HG03432 (cell line): ENCODE results near the gene HLA-DOA.

Experiments
- ATAC-seq: cut with Tn5 transposase; IDR thresholded peaks from one replicate; pipeline ENCODE4 v1.9.1; 2021; ENCODE audit warnings: mild to moderate bottlenecking, moderate library complexity; ENCODE audit not compliant: unreplicated experiment

HLA-DOA gene

DNA sequence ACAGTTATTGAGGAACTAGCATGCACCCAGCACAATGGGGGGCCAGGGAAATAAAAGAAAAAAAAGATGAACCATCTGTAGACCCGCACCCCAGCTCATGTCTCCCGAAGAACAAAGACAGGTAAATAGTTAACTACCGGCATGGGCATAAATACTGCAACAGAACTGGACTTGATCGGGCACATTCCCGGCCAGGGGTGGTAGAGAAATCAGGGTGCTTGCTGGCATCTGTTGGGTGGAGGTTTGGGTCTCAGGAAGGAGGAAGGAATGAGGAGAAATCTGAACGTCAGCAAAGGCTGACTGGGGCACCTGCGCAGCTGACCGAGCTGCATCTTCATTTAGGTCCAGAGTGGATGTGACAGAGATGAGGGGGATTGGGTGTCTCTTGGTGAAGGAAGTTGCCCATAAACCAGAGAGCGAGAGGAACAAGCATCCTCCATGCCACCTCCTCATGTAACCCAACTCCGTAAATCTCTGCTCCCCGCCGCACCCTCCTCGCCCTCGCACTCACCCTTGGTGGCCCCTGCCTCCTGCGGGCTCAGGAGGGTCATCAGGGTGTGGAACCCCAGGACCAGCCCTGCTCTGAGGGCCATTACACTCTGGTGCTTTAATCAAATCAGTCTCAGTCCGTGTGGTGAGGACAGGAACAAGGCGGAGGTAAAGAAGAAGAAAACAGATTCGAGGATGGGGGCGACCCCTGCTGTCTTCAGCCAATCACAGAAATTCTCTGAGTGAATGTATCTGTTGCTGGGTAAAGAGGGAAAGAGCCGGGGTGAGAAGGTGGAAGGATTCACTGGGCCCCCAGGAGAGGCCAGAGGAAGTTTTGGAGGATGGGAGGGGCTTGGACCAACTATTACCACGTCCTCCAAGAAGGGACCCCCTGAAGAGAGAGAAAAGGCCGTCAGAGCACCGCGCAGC is at the start of gene HLA-DOA:
HLA-DOA (minus strand) TSS at position 648 of the 918 bp plus-strand sequence.
- peak; percentile 84 for ATAC-seq

DNA sequence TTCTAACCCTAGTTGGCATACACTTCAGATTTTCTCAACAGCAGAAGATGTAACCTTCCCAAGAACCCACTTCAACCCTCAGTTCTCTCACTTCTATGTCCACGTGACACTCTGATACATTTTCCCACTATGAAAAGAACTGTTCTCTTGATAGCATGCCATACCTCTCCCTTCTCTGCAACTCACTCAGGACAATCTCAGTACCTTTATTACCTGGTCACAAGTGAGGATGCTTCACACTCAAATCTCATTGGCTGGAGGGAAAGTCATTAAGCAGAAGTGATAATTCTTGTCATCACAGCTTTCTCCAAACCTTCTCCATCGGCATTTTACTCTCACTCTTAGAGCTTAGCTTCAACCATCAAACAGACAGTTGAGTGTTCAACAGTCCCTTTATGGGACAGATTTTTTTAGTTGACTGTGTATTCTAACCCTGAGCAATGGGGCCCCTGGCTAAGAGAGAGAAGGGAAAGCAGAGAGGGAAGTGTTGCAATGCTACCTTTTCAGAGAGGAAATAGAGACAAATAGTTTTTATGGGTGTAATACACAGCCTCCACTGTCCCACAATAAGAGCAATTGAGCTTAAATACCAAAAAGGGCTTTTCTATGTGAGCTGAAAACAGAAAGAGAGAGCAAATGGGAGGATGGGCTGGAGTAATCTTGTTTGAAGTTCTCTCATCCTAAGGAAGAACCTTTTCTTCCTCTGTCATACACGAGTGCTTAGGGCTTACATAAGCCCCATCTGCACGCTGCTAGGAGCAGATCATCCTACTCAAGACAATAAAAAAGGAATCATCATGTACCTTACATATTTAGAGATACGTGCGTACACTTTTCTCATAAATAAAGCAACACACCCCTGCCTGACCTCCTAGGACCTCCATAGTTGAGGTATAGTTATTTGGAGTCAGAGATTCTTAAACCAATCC is 48.1 kb upstream of the HLA-DOA start:
- ATAC-seq, result no peak

DNA sequence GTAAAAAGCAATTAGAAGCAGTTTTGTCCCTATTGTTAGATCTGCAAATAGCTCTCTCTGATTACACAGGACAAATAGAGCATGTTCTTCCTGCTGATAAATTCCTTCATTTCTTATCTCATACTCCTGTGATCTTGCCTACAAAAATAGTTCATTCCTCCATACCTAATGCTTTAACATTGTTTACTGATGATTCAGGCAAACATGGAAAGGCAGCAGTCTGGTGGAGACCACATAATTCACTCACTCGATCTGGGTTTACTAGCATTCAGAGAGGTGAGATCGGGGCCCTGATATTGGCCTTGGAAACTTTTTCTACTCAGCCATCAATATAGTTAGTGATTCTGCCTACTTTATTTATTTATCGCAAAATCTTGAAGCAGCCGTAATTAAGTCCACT is 43.8 kb upstream of the HLA-DOA start:
- ATAC-seq, result no peak

DNA sequence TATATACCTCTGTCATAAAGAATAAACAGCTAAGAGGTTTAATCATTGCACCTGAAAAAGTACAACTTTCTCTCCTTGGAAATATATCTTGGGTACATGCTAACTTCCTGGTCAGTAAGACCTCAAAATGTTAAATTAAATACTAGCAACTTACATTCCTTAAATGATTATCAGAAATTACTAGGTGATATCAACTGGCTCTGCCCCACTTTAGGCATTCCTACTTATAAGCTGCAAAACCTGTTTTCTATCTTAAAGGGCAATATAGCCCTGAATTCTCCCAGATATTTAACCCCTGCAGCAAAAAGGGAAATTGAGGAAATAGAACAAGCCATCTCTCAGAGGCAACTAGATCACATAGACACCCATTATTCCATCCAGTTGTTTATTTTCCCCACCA is 43.2 kb upstream of the HLA-DOA start:
- ATAC-seq, result no peak

DNA sequence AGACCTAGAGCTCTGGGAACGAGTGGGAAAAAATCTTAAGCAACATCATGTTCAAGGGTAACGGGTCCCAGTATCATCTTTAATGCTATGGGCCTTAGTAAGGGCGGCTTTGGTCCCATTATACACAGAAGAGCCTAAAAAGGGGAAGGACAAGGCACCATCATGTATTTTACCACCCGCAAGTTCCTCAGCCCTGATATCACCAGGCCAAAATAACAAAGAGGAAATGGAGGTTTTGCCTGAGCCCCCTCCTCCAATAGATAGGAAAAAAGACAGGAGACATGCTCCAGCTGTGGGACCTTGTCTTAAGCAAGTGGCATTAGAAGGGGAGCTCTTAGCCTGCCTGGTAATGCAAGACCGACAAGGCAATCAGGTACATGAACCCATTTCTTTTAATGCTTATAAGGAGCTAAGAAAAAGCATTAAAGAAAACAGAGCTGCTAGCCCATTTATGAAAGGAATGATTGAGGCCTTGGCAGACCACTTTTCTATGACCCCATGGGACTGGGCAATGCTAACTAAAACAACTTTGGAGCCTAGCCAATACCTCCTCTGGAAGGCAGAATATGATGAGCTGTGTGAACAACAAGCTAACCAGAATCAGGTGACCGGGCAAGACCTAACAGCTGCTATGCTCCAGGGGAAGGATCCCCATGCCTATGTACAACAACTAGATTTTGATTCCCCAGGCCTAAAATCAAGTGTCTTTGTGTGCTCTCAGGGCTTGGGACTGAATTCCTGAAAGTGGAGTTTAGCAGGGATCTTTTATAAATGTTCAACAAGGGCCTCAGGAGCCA is 40.8 kb upstream of the HLA-DOA start:
- no peak for ATAC-seq

DNA sequence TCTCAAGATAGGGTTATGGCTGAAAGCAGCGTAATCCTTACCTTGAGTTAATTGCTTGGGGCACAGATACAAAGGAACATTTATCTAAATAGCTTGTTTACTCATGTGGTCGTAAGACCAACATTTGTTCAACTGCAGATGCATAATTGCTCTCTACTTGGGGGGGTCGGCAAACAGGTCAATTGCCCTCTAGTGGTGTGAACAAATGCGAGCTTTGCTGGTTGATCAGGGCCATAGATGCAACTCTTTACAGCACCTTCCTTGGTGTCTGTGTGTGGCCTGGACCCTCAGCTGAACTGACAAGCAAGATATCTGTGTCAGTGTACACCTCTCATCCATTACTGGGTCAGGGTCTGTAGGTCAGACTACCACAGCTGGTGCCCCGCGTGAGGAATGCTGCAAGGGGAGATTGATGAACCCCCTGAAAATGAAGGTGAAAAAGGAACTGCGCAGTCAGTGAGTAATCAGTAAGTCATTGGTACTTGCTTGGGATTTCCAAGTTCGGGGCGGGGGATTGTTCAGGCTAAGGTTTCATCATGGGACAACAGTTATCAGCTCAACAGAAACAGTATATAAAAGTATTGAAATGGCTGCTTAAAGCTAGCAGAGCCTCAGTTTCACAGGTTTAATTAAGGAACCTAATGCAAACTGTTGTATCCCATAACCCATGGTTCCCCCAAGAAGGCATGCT is 40.1 kb upstream of the HLA-DOA start:
- ATAC-seq, result no peak

DNA sequence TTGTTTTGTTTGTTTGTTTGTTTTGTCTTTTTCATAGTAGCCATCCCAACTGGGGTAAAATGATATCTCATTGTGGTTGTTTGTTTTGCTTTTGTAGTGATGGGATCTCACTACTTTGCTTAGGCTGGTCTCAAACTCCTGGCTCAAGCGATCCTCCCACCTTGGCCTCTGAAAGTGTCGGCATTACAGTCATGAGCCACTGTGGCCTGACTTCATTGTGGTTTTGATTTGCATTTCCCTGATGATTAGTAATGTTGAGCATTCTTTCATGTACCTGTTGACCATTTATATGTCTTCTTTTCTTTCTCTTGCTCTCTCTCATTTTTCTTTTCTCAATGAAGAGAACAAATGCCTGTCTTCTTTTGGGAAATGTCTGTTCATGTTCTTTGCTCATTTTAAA is 30.8 kb upstream of the HLA-DOA start:
- ATAC-seq, result no peak

DNA sequence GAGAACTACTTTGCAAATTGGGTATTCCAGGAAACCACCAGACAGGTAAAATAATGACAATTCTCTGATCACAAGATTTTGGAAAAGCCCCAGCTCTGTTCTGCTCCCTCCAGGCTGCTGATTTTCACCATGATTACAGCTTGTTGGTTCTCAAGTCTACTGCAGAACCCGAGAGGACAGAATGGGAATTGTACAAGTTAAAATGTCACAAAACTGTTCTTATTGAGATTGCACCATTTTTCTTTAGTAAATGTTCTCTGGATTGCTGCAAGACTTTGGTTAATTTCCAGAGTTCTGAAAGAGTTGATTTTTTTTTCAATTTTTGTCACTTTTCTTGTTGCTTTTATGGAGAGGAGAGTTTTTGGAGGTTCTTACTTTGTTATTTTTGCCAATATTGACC is 27.1 kb upstream of the HLA-DOA start:
- no peak for ATAC-seq

DNA sequence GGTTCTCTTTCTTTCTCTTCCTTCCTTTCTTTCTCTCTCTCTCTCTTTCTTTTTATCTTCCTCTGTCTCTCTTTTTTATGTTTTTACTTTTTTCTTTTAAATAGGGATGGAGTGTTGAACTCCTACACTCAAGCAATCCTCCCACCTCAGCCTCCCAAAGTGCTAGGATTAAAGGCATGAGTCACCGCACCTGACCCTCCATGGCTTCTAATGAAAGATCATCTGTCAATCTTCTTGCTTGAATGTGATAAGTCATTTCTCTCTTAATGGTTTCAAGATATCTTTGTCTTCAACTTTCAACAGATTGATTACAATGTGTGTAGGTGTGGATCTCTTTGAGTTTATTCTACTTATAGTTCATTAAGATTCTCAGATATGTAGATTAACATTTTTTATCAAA is 25.2 kb upstream of the HLA-DOA start:
- no peak for ATAC-seq

DNA sequence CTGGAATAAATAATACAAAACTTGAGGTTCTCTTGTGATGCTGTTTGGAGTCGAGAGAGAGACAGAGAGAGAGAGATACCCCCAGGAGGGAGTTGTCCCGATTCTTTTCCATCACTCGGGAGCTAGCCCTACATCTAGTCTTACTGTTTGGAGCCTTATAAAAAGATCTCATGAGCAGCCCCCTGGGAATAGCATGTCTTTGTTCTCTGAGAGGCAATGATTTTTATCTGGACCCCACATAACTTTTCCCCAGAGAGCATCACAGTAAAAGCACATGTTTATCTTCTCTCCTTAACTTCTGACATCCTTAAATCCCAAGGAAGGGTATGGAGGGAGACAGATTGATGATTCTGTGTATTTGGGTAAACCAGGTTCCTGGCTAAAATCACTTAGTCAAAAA is 20.9 kb upstream of the HLA-DOA start:
- no peak for ATAC-seq

DNA sequence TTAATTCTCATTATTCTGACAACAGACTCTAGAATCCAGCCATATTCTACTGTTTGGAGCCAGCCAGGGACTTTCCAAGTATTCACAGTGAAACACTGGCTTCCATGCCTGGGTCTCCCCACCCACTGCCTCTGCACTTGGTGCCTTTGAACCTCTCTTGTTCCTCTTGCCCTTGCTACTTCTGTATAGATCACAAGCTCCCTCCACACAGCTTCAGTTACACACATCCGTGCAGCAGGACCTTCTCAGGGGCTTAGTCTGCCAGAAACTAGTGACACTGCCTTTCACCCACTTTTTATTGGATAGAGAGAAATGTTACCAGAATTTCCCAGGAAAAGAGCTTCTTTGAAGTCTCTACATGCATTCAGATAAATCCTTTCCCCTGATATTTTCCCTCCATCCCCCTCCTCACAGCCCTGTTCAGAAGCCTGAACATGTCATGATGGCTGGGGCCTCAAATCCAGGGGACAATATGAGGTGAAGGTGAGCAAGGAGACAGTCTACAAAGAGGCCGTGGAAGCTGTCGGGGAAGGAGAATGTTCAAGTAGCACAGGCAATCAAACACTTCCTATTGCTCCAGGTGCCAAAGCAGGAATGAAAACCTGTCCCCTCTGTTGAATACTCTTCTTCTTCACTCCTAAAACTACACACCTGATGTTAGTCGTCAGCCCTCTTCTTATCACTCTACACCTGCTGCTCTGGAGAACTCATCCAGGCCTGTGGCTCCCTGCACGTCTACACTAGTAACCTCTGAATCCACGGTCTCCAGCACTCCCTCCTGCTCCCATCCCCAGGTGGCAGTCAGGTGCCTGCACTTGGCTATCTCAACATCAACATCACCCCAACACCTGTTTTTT is 20.2 kb upstream of the HLA-DOA start:
- peak; percentile 66 for ATAC-seq

DNA sequence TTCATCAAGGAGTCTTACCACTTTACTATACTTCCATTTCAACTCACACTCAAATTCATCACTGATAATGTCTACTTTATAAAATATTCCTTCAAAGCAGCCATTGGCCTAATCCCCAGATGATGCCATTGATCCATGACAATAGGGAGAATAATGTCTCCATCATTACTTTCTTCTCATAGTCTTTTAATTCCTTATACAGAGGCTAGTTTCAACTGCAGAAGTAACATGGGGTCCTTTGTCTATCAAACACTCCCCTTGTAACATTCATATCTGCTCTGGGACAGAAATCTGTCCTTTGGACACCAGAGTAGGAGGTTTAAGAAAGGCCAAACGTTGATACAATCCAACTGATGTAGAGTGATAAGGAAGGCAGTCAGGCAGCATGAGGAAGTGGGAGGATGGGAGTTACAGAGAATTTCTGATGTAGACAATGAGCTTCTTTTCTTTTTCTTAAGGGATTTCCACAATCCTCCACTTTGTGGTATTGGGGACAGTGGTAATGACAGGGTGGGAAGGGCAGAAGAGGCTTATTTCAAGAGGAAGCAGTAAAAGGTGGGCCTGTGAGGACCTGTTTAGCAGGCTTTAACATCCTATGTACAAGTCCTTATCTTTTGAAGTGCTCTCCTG is 18.9 kb upstream of the HLA-DOA start:
- ATAC-seq, result peak; percentile 7

DNA sequence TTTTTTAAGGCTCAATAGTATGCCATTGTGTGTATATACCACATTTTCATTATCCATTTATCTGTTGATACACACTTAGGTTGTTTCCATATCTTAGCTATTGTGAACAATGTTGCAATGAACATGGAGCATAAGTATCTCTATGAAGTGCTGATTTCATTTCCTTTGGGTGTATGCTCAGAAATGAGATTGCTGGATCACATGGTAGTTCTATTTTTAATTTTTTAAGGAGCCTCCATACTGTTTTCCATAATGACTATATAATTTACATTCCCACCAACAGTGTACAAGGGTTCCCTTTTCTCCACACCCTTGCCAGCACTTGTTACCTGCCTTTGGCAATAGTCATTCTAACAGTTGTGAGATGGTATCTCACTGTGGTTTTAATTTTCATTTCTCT is 15.1 kb upstream of the HLA-DOA start:
- no peak for ATAC-seq

DNA sequence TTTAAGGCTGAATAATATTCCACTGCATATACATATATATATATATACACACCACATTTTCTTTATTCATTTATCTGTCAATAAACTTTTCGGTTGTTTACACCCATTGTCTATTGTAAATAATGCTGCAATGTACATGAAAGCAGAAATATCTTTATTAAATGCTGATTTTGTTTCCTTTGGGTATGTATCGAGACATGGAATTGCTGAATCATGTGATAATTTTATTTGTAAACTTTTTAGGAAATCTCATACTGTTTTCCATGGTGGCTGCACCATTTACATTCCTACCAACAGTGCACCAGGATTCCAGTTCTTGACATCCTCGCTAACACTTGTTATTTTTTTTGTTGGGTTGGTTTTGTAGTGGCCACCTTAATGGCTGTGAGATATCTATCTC is 14.1 kb upstream of the HLA-DOA start:
- ATAC-seq, result no peak

DNA sequence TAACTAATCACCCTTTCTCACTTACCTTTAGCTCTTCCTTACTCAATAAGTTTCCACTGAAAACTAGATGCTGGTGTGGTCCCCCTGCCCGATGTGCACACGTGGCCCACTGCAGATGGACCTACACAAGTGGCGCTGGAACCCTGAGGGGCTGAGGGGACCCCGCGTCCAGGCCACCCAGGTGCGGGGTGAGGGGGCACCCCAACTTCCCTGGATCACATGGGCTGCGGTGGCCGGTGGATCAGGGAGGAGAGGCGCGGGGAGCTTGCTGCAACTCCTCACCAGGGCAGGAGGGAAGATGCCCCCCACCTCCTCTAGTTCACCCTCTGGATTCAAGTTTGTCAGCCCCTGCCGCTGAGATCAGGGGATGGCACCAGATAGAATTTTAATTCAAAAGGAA is 12.5 kb upstream of the HLA-DOA start:
- ATAC-seq, result no peak

DNA sequence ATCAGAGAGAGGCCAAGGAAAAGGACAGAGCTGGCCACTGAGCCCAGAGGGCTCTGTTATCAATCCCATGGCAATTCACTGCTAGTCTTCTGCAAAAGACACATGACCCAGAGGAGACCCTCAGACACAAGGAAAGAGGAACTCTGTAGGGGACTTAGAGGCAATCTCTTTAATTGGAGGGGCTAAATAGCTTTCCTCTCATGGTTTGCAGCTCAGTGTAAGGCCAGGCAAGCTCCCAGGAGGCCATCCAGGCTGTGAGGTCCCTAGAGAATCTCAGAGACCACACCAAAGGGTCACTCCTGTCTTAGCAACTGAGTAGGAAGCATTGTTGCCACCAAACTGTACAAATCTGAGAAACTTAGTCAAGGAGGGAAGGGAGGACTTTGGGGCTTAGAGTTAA is 10.0 kb upstream of the HLA-DOA start:
- peak; percentile 5 for ATAC-seq

DNA sequence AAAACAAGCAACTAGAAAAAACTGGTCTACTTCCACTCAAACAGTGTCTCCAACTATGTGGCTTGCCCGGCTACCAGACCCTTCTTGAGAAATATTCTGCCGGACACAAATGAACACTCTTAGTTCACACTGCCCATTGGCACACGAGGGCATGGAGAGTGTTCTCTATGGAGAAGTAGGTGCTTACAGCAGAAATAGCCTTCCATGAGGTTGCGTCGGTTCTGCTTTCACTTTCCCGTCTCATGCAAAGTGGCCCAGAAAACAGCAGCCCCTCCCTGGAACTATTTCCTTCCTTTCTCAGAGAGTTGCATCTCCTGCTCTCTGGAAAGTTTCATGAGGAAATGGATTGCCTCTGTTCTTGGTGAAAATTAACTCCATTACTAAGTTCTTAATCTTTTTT is 9.5 kb upstream of the HLA-DOA start:
- peak; percentile 64 for ATAC-seq

DNA sequence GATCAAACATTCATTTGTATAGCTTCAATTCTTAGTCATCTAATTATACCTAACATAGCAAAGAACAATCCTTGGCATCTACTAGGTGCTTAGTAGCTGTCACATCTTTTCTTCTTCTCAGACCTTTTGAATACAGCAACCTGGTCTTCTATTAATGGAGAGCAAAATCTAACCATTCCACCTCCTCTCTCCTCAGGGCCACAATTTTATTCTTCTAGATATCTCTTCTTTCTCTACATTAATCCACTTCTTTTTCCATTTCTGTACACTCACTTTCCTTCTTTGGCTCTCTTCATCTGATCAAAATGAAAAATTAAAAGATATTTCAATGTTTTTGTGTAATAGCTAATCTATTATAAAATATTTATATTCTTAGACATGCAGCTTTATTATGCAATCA is 9.0 kb upstream of the HLA-DOA start:
- no peak for ATAC-seq
